Testis (tissue), 3 donors: ENCODE results near the gene IQGAP3. TPM values are rescaled to one million over a fixed set of nuclear protein-coding genes. Genes with fewer than 3 reads are reported as not detected.
"Not testable (repeated sequence)": the region's sequence is repeated elsewhere in the genome, so short reads cannot be mapped to it uniquely, and the experiment has no call there.

Experiments used
- DNase-seq: peaks from one replicate; pipeline ENCODE4 v3.0.0-alpha.2; 2019
- H3K27ac ChIP-seq, 2 donors: fragments of 200-600 bp; sonication (generic); one replicate each; pipeline ENCODE4 v1.5.1; 2019
- H3K27me3 ChIP-seq: fragments of 200-600 bp; sonication (generic); one replicate; pipeline ENCODE4 v1.5.1; 2019
- H3K36me3 ChIP-seq: fragments of 200-600 bp; sonication (generic); one replicate; pipeline ENCODE4 v1.5.1; 2017; ENCODE audit warnings: low read depth; ENCODE audit errors: missing control alignments
- H3K4me1 ChIP-seq: fragments of 200-600 bp; sonication (generic); one replicate; pipeline ENCODE4 v1.5.1; 2019
- H3K4me3 ChIP-seq, 2 donors: fragments of 200-600 bp; sonication (generic); one replicate each; pipeline ENCODE4 v1.5.1; 2017 to 2019
- H3K9me3 ChIP-seq: fragments of 200-600 bp; sonication (generic); one replicate; pipeline ENCODE4 v1.5.1; 2017
- CTCF ChIP-seq, 3 experiments: fragments of 450-650 bp in 2 of 3; fragments of 200-600 bp in 1 of 3; sonication (generic) in 1 of 3; IDR thresholded peaks; one replicate each; pipeline ENCODE4 v1.5.1; 2016 to 2019; ENCODE audit warnings: antibody characterized with exemption in 3 of 3, mild to moderate bottlenecking in 2 of 3, moderate library complexity in 1 of 3
- POLR2A ChIP-seq: fragments of 450-650 bp; IDR thresholded peaks from one replicate; pipeline ENCODE4 v1.6.1; 2017; ENCODE audit warnings: antibody characterized with exemption, mild to moderate bottlenecking, moderate library complexity
- WGBS, 2 donors: methylation state at CpG; one replicate each; pipeline ENCODE4 v1.1.5; 2018; 5-methylcytosine and 5-hydroxymethylcytosine counted together
- intact Hi-C: fragments of 100-400 bp; cut with DNase I; formaldehyde crosslinking; loops from one replicate; pipeline ENCODE4 v1.15.1; 2023; ENCODE audit warnings: low total_unique reads
- polyA plus RNA-seq: library from polyadenylated mRNA; stranded (reverse); fragments of 350-450 nt; fragmentation: Illumina TruSeq; extraction: RNeasy Lipid Tissue Mini Kit (QIAGEN cat#74804); gene quantifications from one replicate; pipeline ENCODE4 v1.2.3, GENCODE V29; 2014; ENCODE audit warnings: low read depth, low replicate concordance; ENCODE audit not compliant: insufficient read depth
- total RNA-seq, 2 donors: library from RNA; depleted of rRNA; stranded (reverse); fragments of >200 nt; gene quantifications; one replicate each; pipeline ENCODE4 v1.2.3, GENCODE V29; 2016

Gene IQGAP3
- total and polyA plus RNA-seq, 3 donors from 2014 or later, result 5.6 to 13.4 (median 8.2) TPM

GRCh38 chr1:156615946-156616345 lies 43.6 kb upstream of the IQGAP3 start:
- DNase-seq, result no peak

GRCh38 chr1:156612666-156613065 lies 40.3 kb upstream of the IQGAP3 start:
- WGBS, 2 donors, result 68 to 87% methylated on average over 3 of the region's 3 CpGs
- H3K36me3 ChIP-seq, result no peaks in the 10 kb centered on the region
- H3K4me3 ChIP-seq, result no peak overlapping the region
- H3K4me1 ChIP-seq, result peaks cover 11% of the 10 kb centered on the region
- TF ChIP-seq POLR2A, result no peak
- no peak for TF ChIP-seq CTCF (IDR thresholded peaks at IDR 0.05)
- H3K9me3 ChIP-seq, result no peaks in the 10 kb centered on the region
- H3K27ac ChIP-seq, result no peak overlapping the region
- H3K27me3 ChIP-seq, result no peaks in the 10 kb centered on the region
- no peak for DNase-seq
- intact Hi-C loops, result no loop called here

More at GRCh38 chr1:156615946-156616345, 43.6 kb upstream of the IQGAP3 start:
- H3K4me1 ChIP-seq, result peaks cover 13% of the 10 kb centered on the region
- 27 to 31% methylated on average over 4 of the region's 4 CpGs for WGBS, 2 donors
- no peak overlapping the region for H3K4me3 ChIP-seq
- H3K27ac ChIP-seq, result peak overlapping the region; percentile 43 to 76
- TF ChIP-seq POLR2A (no peak), CTCF (IDR thresholded peaks at IDR 0.05) (no peak)
- H3K27me3 ChIP-seq, result no peaks in the 10 kb centered on the region
- H3K9me3 ChIP-seq, result no peaks in the 10 kb centered on the region
- H3K36me3 ChIP-seq, result no peaks in the 10 kb centered on the region
- intact Hi-C loops, result no loop called here

- DNase-seq, H3K4me3 ChIP-seq, intact Hi-C loops, H3K27me3 ChIP-seq, H3K36me3 ChIP-seq, H3K4me1 ChIP-seq, H3K27ac ChIP-seq, H3K9me3 ChIP-seq: not testable (repeated sequence)
- 91 to 94% methylated on average over 9 of the region's 9 CpGs for WGBS, 2 donors
These were observed 37.7 kb upstream of the IQGAP3 start for GRCh38 chr1:156610072-156610471.

GRCh38 chr1:156608981-156609380 lies 36.6 kb upstream of the IQGAP3 start:
- H3K27me3 ChIP-seq, result no peaks in the 10 kb centered on the region
- WGBS, 2 donors, result 48 to 55% methylated on average over 6 of the region's 6 CpGs
- intact Hi-C loops, result loop anchor here (10.0 kb wide), 1 partner anchor 154 kb away; no protein-coding TSS in a partner anchor
- H3K36me3 ChIP-seq, result no peaks in the 10 kb centered on the region
- no peaks in the 10 kb centered on the region for H3K4me1 ChIP-seq
- H3K4me3 ChIP-seq, result no peak overlapping the region
- H3K9me3 ChIP-seq, result no peaks in the 10 kb centered on the region
- no peak overlapping the region for H3K27ac ChIP-seq
- peak in 2 of 3 experiments; percentile 43 to 50 for TF ChIP-seq CTCF (IDR thresholded peaks at IDR 0.05)
- TF ChIP-seq POLR2A, result no peak
- peak; percentile 56 for DNase-seq

- Histone ChIP-seq H3K27me3 (no peaks in the 10 kb centered on the region), H3K4me3 (no peak overlapping the region), H3K27ac (no peak overlapping the region), H3K9me3 (no peaks in the 10 kb centered on the region), H3K36me3 (no peaks in the 10 kb centered on the region), H3K4me1 (no peaks in the 10 kb centered on the region)
- WGBS, 2 donors, result 44 to 54% methylated on average over 7 of the region's 7 CpGs
- intact Hi-C loops, result loop anchor here (10.0 kb wide), 1 partner anchor 153 kb away; no protein-coding TSS in a partner anchor
- peak; percentile 49 to 81 (median 55) for TF ChIP-seq CTCF (IDR thresholded peaks at IDR 0.05)
- no peak for TF ChIP-seq POLR2A
- DNase-seq, result peak; percentile 74
These were observed 35.8 kb upstream of the IQGAP3 start for GRCh38 chr1:156608036-156608674.

GRCh38 chr1:156607344-156607743 lies 35.0 kb upstream of the IQGAP3 start:
- not testable (repeated sequence) for H3K4me3 ChIP-seq, H3K9me3 ChIP-seq, H3K4me1 ChIP-seq, H3K27me3 ChIP-seq, H3K36me3 ChIP-seq, DNase-seq, H3K27ac ChIP-seq
- 89 to 90% methylated on average over 4 of the region's 4 CpGs for WGBS, 2 donors
- intact Hi-C loops, result loop anchor here (10.0 kb wide), 1 partner anchor 153 kb away; no protein-coding TSS in a partner anchor
